ENCODE data around the gene DTX4.

DTX4 gene

DNA sequence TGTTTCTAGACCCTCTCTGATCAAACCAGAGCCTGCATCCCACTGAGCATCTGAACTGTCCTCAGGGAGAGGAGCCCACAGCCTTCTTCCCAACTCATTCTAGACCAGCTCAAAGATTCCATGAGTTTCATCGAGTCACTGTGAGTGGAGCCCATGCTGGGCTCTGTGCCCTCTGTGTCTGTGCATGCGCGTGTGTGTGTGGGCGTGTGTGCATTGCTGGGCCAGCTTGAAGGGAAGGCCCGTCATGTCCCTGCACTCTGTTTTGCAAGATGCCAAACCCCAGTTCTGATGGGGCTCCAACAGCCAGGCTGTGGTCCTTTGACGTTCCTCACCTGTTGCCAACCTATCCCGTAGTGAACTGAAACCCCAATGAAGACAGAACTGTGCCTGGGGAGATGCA is 33.7 kb downstream of the DTX4 start:
- peaks cover 5 to 6% of the 10 kb centered on the region in 2 donors for H3K36me3 ChIP-seq (ENCODE audit: control insufficient read depth in 2 of 2, insufficient read depth in 2 of 2, low read length in 2 of 2)
- H3K27me3 ChIP-seq (ENCODE audit: control insufficient read depth in 1 of 2, insufficient read depth in 2 of 2, low read length in 2 of 2) = no peaks in the 10 kb centered on the region
- H3K4me1 ChIP-seq (ENCODE audit: control insufficient read depth, insufficient read depth, low read length) = peaks cover 5% of the 10 kb centered on the region

DNA sequence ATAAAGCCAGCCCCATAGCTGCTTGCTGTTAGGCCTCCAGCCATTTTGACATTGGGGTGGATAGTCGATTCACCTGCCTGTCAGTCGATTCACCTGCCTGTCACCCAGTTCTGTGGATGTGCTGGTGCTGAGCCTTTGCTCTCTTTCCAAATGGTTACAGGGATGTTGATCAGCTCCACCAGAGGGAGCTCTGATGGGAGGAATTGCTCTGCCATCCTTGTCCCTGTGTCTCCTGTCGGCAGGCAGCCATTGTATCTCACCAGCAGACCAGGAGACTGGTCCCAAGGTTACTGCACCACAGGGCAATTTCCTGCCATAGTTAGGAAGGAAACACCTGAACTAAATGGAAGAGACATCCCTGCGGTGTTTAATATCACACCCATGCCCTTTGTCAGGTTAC is 34.7 kb downstream of the DTX4 start:
- H3K9ac ChIP-seq (ENCODE audit: low read length in 2 of 2) = no peak overlapping the region
- H3K27me3 ChIP-seq (ENCODE audit: control insufficient read depth in 1 of 2, insufficient read depth in 2 of 2, low read length in 2 of 2) = peaks cover 0 to 2% of the 10 kb centered on the region in 2 donors
- no peaks in the 10 kb centered on the region for H3K9me3 ChIP-seq (ENCODE audit: control insufficient read depth in 2 of 2, low read length in 2 of 2)
- H3K36me3 ChIP-seq (ENCODE audit: control insufficient read depth in 2 of 2, insufficient read depth in 2 of 2, low read length in 2 of 2) = peaks cover 5 to 6% of the 10 kb centered on the region in 2 donors
- no peak overlapping the region for H3K4me3 ChIP-seq (ENCODE audit: low read length in 2 of 2)
- H3K4me1 ChIP-seq (ENCODE audit: control insufficient read depth, insufficient read depth, low read length) = peaks cover 5% of the 10 kb centered on the region
- no peak overlapping the region for H3K27ac ChIP-seq (ENCODE audit: low read length)

More for the DNA sequence above, 33.7 kb downstream of the DTX4 start:
- Histone ChIP-seq H3K9me3 (ENCODE audit: control insufficient read depth in 2 of 2, low read length in 2 of 2) (no peaks in the 10 kb centered on the region), H3K4me3 (ENCODE audit: low read length in 2 of 2) (no peak overlapping the region), H3K27ac (ENCODE audit: low read length) (no peak overlapping the region), H3K9ac (ENCODE audit: low read length in 2 of 2) (no peak overlapping the region)

DNA sequence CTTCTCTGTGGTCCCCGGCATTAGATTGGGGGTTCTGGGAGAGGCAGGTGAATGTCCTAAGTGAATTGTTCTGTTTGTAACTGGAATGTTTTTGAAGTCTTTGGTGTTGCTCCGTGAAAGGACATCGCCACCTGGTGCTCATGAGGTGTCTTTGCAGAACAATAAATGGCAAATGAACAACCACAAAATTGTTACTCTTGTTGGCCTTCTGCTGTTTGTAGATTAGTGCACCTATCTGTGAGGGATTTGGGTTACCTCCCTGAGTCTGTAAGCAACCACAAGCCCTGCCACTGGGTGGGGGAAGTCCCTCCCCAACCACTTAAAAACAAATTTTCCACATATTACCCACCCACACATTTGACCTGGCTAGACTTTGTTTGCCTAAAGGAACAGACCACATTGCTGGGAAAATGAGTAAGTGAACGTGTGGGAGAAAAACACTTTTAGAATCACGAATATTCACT is 36.1 kb downstream of the DTX4 start:
- peaks cover 5% of the 10 kb centered on the region for H3K4me1 ChIP-seq (ENCODE audit: control insufficient read depth, insufficient read depth, low read length)

DNA sequence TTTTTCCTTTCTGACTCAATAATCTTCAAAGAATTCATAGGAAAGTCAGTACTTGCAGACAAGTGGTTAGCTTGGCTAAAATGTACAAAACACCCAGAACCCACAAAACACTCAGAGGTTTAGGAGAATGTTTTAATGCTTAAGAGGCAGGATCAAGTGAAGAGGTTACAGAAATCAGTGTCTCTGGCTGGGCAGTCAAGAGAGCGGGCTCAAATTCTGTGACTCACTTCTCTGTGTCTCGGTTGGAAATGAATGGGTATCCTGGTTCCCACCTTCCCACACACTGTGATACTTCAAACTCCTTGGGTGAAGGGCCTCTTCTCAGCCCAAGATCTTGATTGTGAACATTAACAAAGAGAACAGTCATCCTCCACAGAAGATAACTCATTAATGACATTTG is 37.0 kb downstream of the DTX4 start:
- Histone ChIP-seq H3K27me3 (ENCODE audit: control insufficient read depth in 1 of 2, insufficient read depth in 2 of 2, low read length in 2 of 2) (peaks cover 0 to 2% of the 10 kb centered on the region in 2 donors), H3K9ac (ENCODE audit: low read length in 2 of 2) (no peak overlapping the region), H3K36me3 (ENCODE audit: control insufficient read depth in 2 of 2, insufficient read depth in 2 of 2, low read length in 2 of 2) (peaks cover 4 to 5% of the 10 kb centered on the region in 2 donors), H3K4me3 (ENCODE audit: low read length in 2 of 2) (no peak overlapping the region), H3K4me1 (ENCODE audit: control insufficient read depth, insufficient read depth, low read length) (peaks cover 5% of the 10 kb centered on the region), H3K9me3 (ENCODE audit: control insufficient read depth in 2 of 2, low read length in 2 of 2) (no peaks in the 10 kb centered on the region), H3K27ac (ENCODE audit: low read length) (no peak overlapping the region)

More for the DNA sequence above, 36.1 kb downstream of the DTX4 start:
- Histone ChIP-seq H3K27ac (ENCODE audit: low read length) (no peak overlapping the region), H3K4me3 (ENCODE audit: low read length in 2 of 2) (peak overlapping the region in 1 of 2 donors; percentile 8), H3K27me3 (ENCODE audit: control insufficient read depth in 1 of 2, insufficient read depth in 2 of 2, low read length in 2 of 2) (peaks cover 0 to 2% of the 10 kb centered on the region in 2 donors), H3K36me3 (ENCODE audit: control insufficient read depth in 2 of 2, insufficient read depth in 2 of 2, low read length in 2 of 2) (peaks cover 5 to 6% of the 10 kb centered on the region in 2 donors), H3K9ac (ENCODE audit: low read length in 2 of 2) (no peak overlapping the region), H3K9me3 (ENCODE audit: control insufficient read depth in 2 of 2, low read length in 2 of 2) (no peaks in the 10 kb centered on the region)

DNA sequence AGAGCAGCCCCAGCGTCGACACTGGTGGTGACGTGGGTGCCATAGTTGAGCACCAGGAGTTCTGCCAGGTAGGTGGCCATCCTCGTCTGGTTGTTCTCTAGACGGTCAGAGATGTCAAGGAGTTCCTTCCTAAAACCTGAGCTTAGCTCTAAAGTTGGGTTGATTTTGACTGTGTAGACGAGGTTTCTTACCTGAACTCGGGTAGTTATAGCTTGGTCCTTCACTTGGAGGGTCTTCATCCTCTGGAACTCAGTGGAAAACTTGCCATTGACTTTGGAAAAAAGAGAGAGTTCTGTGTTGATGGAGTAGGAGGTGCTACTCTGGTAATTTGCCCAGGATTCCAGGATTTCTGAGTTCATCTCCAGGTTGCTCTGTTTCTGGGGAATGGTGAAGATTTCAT is 40.3 kb downstream of the DTX4 start:
- Histone ChIP-seq H3K4me1 (ENCODE audit: control insufficient read depth, insufficient read depth, low read length) (peaks cover 2% of the 10 kb centered on the region), H3K9me3 (ENCODE audit: control insufficient read depth in 2 of 2, low read length in 2 of 2) (no peaks in the 10 kb centered on the region), H3K27me3 (ENCODE audit: control insufficient read depth in 1 of 2, insufficient read depth in 2 of 2, low read length in 2 of 2) (peaks cover 0 to 2% of the 10 kb centered on the region in 2 donors), H3K4me3 (ENCODE audit: low read length in 2 of 2) (no peak overlapping the region), H3K9ac (ENCODE audit: low read length in 2 of 2) (no peak overlapping the region), H3K27ac (ENCODE audit: low read length) (no peak overlapping the region), H3K36me3 (ENCODE audit: control insufficient read depth in 2 of 2, insufficient read depth in 2 of 2, low read length in 2 of 2) (no peaks in the 10 kb centered on the region)

DNA sequence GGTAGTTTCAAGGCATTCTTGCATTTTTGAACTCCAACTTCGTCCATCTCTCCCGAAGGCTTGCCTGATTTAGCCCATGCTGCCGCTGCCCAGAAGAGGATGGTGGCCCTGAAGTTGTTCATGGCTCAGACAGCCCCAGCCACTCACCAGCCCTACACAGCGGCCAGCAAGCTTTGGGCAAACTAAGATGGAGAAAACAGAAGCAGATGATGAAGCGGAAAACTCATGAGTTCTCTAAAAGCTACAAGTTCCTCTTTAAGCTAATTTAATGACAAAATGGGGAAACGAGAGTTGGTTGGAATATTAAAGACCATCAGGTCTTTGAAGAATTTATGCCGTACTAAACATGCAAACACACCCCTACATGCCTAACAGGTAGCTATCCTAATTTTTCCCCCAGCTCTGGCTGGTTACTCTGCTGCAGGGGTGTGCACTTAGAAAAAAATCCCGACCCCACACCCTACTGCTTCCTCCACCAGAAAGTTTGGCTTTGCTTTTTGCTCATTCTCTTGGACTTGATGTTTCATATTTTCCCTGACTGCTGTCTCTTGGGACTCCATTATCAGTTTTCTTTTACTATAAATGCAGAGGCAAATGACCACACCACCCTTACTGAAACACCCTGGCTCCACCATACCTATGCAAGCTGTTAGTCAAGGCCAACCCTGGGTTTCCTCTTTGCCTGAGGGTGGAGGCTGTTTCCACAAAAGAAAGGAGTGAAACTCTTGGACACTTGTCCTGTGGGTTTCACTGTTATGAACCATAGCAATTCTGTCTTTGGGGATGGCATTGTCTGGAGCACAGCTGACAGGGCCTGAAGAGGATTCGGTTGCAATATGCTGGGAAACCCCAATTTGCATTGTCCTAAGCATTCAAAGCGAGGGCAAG is 41.1 kb downstream of the DTX4 start, which contains the start of gene MPEG1:
Gene MPEG1 (minus strand): TSS at position 184 of the 888 bp plus-strand sequence. CDS start 62 bp downstream, at position 122.
- H3K4me3 ChIP-seq (ENCODE audit: low read length in 2 of 2) = no peak within 1 kb of the TSS
- H3K27ac ChIP-seq (ENCODE audit: low read length) = no peak within 1 kb of the TSS
- peaks cover 0 to 2% of the 10 kb centered on the region in 2 donors for H3K27me3 ChIP-seq (ENCODE audit: control insufficient read depth in 1 of 2, insufficient read depth in 2 of 2, low read length in 2 of 2)
- H3K4me1 ChIP-seq (ENCODE audit: control insufficient read depth, insufficient read depth, low read length) = no peaks in the 10 kb centered on the region
- H3K36me3 ChIP-seq (ENCODE audit: control insufficient read depth in 2 of 2, insufficient read depth in 2 of 2, low read length in 2 of 2) = no peaks in the 10 kb centered on the region
- H3K9ac ChIP-seq (ENCODE audit: low read length in 2 of 2) = no peak within 1 kb of the TSS
- no peaks in the 10 kb centered on the region for H3K9me3 ChIP-seq (ENCODE audit: control insufficient read depth in 2 of 2, low read length in 2 of 2)

DNA sequence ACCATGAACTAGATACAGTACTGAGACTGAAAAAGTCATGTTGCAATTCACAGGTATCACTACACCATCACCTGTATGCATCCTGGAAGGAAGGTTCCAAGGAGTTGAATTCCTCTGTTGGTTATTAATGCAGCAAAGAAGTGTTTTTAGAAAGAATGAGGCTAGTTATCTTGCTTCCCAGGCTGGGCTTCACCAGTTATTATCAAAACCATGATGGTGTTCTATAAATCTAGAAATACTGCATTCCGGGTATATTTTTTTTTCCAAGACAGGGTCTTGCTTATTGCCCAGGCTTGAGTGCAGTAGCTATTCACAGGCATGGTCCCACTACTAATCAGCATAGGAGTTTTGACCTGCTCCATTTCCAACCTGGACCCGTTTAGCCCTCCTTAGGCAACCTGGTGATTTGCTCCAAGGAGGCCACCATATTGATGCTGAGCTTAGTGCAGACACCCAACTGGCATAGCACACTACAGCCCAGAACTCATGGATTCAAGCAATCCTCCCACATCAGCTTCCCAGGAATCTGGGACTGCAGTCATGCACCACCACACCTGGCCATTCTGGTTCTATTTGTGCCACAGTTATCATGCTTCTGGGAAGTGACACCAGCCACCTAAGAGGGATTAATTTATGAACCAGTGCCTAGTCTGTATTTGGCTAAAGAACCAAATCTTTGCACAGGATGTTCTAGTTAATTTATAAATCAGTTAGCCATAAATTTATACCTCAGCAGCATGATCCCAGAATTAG is 42.4 kb downstream of the DTX4 start:
- no peaks in the 10 kb centered on the region for H3K9me3 ChIP-seq (ENCODE audit: control insufficient read depth in 2 of 2, low read length in 2 of 2)
- H3K27ac ChIP-seq (ENCODE audit: low read length) = no peak overlapping the region
- H3K9ac ChIP-seq (ENCODE audit: low read length in 2 of 2) = no peak overlapping the region

DNA sequence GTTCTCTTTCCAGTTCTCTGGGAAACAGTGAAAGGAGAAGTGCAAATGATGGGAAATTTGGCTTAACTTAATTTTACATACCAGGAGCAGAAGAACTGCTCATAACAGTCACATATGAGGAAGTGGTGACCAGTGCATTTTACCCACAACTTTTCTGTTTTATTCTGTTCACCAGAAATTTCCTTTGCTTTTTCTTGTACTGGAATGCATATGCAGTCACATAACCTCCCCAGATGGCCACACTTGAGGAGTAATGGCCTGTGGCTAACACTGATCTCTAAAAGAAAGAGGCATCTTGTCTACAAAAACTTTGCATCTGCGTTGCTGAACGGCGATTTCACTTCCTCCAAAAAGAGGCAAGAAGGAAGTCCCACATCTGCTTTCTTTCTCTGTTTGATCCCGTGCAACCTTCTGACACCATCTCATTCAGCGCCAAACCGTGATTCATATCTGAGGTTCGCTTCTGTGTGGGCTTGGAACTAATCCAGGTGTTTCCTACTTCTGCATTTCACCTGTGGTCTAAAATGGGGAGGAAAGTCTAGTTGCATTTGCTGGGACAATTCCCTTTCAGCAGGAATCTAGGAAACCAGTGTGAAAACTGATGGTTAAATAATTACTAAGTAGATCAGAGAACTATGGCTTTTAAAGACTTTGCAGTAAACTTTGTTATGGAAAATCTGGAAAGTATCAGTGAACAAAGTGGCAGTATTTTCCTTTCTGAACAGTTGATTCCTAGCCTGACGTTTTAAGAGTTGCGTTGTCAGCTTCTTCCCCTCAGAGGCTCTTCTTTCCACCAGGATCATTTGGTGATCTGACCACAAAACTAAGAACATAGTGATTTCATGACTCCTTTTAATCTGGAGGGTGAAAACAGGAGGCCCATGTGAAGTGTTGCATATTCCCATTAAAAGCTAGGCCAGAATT is 45.0 kb downstream of the DTX4 start:
- H3K27me3 ChIP-seq (ENCODE audit: control insufficient read depth in 1 of 2, insufficient read depth in 2 of 2, low read length in 2 of 2) = no peaks in the 10 kb centered on the region
- H3K9ac ChIP-seq (ENCODE audit: low read length in 2 of 2) = peak overlapping the region in 1 of 2 donors; percentile 13
- peak overlapping the region in 1 of 2 donors; percentile 27 for H3K4me3 ChIP-seq (ENCODE audit: low read length in 2 of 2)
- H3K27ac ChIP-seq (ENCODE audit: low read length) = peak overlapping the region; percentile 31
- H3K36me3 ChIP-seq (ENCODE audit: control insufficient read depth in 2 of 2, insufficient read depth in 2 of 2, low read length in 2 of 2) = no peaks in the 10 kb centered on the region
- no peaks in the 10 kb centered on the region for H3K4me1 ChIP-seq (ENCODE audit: control insufficient read depth, insufficient read depth, low read length)
- no peaks in the 10 kb centered on the region for H3K9me3 ChIP-seq (ENCODE audit: control insufficient read depth in 2 of 2, low read length in 2 of 2)

More for the DNA sequence above, 42.4 kb downstream of the DTX4 start:
- Histone ChIP-seq H3K36me3 (ENCODE audit: control insufficient read depth in 2 of 2, insufficient read depth in 2 of 2, low read length in 2 of 2) (no peaks in the 10 kb centered on the region), H3K27me3 (ENCODE audit: control insufficient read depth in 1 of 2, insufficient read depth in 2 of 2, low read length in 2 of 2) (peaks cover 0 to 2% of the 10 kb centered on the region in 2 donors), H3K4me1 (ENCODE audit: control insufficient read depth, insufficient read depth, low read length) (no peaks in the 10 kb centered on the region), H3K4me3 (ENCODE audit: low read length in 2 of 2) (no peak overlapping the region)

DNA sequence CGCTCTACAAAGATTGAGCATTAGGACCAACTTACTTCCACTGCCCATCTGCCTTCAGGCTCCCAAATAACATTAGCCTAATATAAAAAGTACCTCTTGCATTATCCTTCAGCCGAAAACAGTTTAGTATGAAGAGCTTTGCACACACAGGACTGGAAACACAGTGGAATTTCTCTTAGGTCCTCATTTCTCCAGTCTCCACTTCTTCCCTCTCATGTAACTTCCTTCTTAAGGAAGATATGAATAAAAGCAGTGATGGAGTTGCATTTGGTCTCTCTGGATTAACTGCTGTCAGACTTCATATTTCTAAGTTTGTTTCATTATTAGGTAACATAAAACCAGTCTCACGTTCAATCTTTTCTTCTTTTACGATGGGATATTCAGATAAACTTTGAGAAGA is 46.4 kb downstream of the DTX4 start:
- Histone ChIP-seq H3K27me3 (ENCODE audit: control insufficient read depth in 1 of 2, insufficient read depth in 2 of 2, low read length in 2 of 2) (no peaks in the 10 kb centered on the region), H3K27ac (ENCODE audit: low read length) (no peak overlapping the region), H3K9me3 (ENCODE audit: control insufficient read depth in 2 of 2, low read length in 2 of 2) (no peaks in the 10 kb centered on the region), H3K4me3 (ENCODE audit: low read length in 2 of 2) (no peak overlapping the region), H3K9ac (ENCODE audit: low read length in 2 of 2) (no peak overlapping the region), H3K36me3 (ENCODE audit: control insufficient read depth in 2 of 2, insufficient read depth in 2 of 2, low read length in 2 of 2) (no peaks in the 10 kb centered on the region), H3K4me1 (ENCODE audit: control insufficient read depth, insufficient read depth, low read length) (no peaks in the 10 kb centered on the region)

DNA sequence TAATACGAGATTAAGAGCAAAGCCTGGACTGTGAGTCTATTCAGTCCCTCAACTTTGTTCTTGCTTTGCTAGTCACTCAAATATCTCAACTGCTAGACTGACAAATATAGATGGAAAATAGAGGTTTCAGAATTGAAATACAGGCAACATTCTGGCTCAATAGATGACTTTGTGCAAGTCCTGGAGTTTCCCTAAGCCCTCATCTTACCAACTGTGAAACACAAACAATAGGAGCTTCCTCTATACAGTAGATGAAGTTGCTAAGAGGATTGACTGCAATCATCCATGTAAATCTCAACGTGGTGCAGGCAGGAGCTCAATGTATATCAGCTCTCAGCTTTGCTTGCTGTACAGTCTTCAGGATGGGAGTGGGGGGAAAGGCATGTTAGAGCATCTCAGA is 47.0 kb downstream of the DTX4 start:
- Histone ChIP-seq H3K27ac (ENCODE audit: low read length) (no peak overlapping the region), H3K9ac (ENCODE audit: low read length in 2 of 2) (no peak overlapping the region), H3K27me3 (ENCODE audit: control insufficient read depth in 1 of 2, insufficient read depth in 2 of 2, low read length in 2 of 2) (no peaks in the 10 kb centered on the region), H3K9me3 (ENCODE audit: control insufficient read depth in 2 of 2, low read length in 2 of 2) (no peaks in the 10 kb centered on the region), H3K4me1 (ENCODE audit: control insufficient read depth, insufficient read depth, low read length) (no peaks in the 10 kb centered on the region), H3K4me3 (ENCODE audit: low read length in 2 of 2) (no peak overlapping the region), H3K36me3 (ENCODE audit: control insufficient read depth in 2 of 2, insufficient read depth in 2 of 2, low read length in 2 of 2) (no peaks in the 10 kb centered on the region)

Measured in stomach smooth muscle (tissue), 2 donors.